GM04503 (cell line): Measurements from ENCODE around the gene FERMT3.

Experiments
- DNase-seq: peaks from one replicate; pipeline ENCODE4 v3.0.0-alpha.2; 2012; ENCODE audit warnings: low read depth

The FERMT3 gene

DNA sequence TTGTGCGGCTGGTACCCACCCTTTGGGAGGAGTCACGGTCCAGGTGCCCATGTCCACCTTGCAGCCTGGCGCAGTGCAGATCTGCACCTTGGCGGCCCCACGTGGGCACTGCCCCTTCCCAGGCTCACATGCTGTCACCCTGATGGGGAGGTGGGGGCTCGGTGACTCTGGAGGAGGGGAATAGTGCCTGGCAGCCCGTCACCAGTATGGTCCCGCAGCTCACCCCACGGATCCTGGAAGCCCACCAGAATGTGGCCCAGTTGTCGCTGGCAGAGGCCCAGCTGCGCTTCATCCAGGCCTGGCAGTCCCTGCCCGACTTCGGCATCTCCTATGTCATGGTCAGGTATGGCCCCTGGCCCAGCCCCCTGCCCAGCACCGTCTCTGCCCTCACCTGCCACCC is 14.3 kb downstream of the FERMT3 start:
- no peak for DNase-seq

DNA sequence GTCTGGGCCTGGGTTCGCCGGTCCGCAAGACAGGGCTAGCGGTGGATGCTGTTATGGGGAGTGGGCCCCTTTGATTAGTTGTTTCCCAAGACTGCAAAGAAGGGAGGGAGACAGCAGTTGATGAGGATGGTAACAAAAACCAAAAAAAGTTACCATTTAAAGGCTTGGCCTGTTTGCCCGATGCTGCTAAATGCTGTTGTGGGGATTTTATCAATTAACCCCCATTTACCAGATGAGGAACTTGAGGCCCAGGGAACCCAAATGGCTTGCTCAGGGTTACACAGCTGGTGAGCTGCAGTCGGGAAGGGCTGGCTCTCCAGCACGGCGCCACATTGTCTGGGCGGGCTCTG is 16.1 kb downstream of the FERMT3 start:
- DNase-seq, result no peak

DNA sequence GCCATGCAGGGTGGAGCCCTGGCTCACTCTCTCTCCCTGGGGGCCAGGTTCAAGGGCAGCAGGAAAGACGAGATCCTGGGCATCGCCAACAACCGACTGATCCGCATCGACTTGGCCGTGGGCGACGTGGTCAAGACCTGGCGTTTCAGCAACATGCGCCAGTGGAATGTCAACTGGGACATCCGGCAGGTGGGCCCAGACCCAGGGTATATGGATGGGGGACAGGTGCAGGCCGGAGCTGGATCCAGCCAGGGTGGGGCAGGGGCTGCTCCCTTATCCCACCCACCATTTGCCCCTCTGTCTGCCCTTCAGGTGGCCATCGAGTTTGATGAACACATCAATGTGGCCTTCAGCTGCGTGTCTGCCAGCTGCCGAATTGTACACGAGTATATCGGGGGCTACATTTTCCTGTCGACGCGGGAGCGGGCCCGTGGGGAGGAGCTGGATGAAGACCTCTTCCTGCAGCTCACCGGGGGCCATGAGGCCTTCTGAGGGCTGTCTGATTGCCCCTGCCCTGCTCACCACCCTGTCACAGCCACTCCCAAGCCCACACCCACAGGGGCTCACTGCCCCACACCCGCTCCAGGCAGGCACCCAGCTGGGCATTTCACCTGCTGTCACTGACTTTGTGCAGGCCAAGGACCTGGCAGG is 16.6 kb downstream of the FERMT3 start:
- no peak for DNase-seq

DNA sequence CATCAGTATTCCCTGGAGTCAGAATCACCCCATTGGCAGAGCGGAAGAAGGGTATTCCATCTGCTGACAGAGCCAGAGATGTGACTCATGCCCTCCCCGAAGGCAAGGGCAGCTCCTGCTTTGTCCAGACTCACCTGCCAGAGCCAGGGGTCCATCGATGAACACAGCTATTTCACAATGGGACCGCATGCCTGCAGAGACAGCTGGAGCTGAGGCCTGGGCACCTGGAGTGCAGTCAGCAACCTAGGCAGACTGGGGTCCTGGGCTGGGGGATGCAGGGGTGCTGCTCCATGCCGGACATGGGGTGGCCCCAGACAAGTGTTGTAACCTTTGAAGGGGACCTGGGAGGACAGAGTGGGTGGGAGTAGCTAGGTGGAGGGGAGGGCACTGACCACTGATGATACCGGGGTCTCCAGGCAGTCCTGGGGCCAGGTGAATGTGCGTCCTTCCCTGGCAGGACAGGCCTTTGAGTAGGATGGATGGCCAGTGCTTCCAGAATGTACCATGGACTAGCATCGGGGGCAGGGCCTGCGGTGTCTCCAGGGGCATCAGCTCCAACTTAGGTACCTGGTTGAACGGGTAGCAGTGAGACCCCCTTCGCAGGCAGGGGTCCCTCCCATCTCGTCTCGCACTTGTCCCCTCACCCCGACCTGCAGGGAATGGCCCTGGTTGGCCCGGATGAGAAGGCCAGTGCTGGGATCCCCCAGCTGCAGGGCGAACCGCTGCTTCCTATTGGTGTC is 17.8 kb downstream of the FERMT3 start:
- no peak for DNase-seq

DNA sequence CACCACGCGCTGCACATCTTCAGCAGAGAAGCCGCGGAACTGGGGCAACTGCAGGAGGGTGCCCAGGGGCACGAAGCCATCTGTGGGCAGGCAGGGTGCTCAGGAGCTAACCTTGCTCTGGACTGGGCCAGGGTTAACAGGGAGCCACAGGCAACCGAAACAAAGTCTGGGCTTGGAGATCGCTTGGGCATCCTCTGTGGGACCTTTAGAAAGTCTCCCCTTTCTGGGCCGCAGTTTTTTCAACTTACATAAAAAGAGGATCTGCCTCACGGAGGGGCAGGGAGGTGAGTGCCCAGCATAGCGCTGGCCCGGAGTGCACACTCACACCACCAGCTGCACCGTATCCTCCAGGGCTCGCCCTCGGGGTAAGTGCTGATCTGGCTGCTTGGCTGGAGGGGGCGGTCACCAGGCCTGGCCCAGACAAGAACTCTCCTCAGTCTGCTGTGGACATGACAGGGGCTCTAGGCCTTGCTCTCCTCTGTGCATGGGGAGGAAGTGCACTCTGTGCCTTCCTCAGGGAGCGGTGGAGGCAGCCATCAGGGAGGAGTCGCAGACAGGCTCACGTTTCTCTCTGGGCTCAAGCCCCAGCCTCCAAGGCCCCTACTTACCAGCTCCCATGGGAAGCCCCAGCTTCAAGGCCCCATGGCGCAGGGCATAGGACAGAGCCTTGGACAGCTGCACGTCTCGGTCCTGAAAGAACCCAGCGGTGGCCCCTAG is 18.5 kb downstream of the FERMT3 start:
- DNase-seq, result no peak

DNA sequence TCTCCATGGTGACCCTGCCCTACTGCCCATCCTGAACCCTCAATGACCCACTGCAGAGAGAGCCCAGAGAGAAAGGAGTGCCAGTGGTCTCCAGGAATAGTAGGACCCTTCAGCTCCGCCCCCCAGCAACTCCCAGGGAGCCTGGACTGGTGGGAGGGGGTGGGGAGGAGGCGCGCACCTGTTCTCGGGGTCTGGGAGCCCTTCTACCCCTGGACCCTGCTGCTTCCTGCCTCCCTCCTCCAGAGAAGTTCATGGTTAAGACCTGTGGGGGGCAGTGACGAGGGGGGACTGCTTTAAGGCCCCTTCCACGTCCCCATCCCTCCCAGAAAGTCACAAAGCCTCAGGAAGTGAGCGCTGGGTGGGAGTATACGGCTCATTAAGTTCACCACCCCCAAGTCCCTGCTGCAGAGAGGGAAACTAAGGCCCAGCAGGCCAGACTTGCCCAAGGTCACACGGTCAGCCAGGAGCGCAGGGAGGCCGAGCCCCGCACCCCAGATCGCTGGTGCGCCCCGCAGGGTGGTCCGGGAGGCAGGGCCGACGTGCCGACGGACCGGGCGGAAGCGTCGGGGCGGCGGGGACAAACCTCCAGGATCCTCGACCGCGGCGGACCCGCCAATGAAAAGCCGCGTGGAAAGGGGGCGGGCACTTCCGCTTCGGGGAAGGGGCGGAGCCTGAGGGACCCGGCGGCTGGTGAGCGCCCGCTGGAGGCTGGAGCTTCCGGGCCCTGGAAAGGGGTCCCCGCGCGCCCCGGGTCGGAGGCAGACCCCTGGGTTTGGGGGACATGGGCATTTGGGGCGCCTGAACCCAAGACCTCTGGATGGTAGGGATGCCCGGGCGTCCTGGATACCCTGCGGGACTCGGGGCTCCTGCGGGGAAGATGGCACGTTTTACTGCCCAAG is 19.3 kb downstream of the FERMT3 start, which contains the start of the genes NUDT22 and TRPT1:
Gene NUDT22 (plus strand): TSS at position 667 of the 899 bp plus-strand sequence. CDS start 379 bp downstream, outside the sequence.
Gene TRPT1 (minus strand): TSS at position 579 of the 899 bp plus-strand sequence. CDS start 326 bp downstream, at position 253.
- no peak for DNase-seq

DNA sequence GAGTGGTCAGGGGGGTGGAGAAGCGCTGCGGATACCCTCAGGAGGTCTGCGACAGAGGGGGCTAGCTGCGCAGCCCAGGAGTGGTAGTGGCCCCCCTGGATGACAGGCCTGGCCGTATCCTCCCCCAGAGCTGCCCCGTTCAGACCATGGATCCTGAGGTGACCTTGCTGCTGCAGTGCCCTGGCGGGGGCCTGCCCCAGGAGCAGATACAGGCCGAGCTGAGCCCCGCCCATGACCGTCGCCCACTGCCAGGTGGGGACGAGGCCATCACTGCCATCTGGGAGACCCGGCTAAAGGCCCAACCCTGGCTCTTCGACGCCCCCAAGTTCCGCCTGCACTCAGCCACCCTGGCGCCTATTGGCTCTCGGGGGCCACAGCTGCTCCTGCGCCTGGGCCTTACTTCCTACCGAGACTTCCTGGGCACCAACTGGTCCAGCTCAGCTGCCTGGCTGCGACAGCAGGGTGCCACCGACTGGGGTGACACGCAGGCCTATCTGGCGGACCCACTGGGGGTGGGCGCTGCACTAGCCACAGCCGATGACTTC is 20.1 kb downstream of the FERMT3 start:
- DNase-seq, result no peak

DNA sequence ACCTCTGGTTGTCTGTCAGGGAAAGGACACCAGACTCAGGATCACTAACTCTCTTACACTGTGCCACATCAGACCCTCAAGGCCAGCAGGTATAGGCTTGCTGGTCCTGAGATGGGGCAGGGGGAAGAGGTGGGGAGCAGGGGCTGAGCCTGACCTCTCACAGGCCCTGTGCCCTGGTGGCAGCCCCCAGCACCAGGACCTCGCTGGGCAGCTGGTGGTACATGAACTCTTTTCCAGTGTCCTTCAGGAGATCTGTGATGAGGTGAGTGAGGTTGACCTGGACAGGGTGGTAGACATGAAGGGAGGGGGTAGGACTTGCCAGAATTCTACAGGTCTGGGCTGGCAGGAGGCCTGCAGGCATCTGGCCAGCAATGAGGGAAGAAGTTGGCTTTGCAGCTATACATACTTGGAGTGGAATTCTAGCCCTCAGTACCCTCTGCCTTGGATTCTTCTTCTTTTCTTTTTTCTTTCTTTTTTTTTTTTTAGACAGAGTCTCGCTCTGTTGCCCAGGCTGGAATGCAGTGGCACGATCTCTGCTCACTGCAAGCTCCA is 21.0 kb downstream of the FERMT3 start:
- DNase-seq, result no peak

DNA sequence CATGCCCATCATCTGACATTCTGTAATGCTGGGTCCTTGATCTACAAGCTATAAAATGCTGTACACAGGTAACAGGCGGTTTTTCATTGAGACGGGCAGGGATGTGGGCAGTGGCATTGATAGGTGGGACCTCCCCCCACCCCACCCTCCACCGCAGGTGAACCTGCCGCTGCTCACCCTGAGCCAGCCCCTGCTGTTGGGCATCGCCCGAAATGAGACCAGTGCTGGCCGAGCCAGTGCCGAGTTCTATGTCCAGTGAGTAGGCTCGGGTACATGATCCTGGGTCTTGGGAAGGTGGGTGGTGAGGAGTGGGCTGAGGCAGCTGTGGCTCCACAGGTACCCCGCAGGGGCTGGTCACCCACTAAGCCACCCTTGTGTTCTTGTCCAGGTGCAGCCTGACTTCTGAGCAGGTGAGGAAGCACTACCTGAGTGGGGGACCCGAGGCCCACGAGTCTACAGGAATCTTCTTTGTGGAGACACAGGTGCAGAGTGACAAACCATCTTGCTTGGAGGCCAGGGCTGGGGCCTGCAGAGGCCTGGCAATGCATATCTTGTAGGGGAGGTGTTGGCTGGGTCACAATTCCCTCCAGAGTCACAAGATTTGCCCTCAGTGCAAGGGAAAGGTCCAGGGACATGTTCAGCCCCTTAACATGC is 22.7 kb downstream of the FERMT3 start:
- DNase-seq, result no peak

DNA sequence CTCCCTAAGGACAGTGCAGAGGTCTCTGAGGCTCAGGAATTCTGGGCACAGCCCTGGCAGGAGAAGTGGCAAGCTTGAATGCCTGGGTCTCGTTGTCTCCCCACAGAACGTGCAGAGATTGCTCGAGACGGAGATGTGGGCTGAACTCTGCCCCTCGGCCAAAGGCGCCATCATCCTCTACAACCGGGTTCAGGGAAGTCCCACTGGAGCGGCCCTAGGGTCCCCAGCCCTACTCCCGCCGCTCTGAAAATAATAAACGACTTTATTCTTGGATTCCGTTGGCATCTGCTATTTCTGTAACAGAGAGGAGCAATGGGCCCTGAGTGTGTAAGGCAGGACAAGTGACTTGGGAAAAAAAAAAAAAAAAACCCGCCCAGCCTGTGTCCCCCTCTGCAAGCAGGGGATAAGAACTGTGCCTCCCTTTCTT is 23.2 kb downstream of the FERMT3 start:
- DNase-seq, result no peak

DNA sequence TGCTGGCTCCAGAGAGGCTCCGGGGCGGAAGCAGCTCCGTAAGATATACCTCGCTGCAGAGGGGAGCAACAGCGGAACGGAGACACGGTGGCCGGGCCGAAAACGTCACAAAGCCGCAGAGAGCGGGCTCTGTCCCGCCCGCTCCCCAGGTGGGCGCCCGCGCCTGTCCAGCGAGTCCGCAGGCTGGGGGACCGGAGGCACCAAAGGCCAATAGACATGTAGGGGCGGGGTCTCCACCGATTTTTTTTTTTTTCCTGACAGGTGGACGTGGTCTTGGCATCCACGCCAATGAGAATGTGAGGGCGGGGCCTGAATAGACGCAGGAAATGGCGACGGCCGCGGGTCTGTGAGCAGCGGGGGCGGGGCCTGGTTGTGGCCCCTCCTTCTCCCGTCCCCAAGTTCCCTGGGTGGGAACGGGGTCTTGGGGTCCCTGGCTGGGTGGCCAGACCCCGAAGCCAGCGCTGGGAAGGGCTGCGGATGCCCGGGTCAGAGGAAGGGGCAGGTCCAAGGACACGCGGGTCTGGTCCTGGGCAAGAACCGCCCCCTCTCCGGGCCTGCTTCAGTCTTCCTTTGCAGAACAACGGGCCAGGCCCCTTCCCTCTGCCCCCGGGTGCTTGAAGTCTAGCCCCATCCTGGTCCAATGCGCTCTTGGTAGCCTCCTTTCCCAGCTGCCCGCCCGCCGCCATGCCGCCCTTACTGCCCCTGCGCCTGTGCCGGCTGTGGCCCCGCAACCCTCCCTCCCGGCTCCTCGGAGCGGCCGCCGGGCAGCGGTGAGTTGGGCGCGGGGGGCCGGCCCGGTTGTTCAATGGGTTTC is 23.9 kb downstream of the FERMT3 start, which contains the start of gene DNAJC4:
Gene DNAJC4 (plus strand): TSS at position 378 of the 814 bp plus-strand sequence. CDS start 307 bp downstream, at position 685.
- DNase-seq, result no peak

DNA sequence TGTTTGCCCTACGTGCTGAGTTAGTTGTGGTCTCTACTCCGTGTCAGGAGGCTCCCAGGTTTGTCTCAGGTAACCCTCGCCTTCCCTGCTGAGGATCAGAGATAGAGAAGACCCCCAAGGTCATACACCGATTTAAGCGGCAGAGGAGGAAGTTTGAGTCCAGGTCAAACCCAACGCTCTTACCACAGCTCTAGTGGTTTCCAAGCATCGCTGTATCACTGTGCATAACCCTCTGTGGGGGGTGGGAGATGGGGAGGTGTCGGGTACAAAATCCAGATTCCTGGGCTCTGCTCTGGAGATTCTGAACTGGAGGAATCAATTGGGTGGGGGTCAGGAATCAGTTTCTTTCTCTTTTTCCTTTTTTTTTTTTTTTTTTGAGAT is 24.5 kb downstream of the FERMT3 start:
- no peak for DNase-seq

DNA sequence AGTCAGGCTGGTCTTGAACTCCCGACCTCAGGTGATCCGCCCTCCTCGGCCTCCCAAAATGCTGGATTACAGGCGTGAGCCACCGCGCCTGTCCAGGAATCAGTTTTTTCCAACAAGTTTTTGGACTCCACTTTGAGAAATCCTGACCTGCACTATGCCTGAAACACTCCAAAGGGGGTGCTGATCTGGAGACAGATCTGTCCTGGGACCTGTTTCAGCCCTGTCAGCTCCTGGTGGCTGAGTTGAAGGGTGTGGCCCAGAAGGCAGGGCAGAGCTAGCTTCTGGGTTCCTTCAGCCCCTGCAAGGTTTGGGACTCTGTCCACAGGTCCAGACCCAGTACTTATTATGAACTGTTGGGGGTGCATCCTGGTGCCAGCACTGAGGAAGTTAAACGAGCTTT is 25.0 kb downstream of the FERMT3 start:
- DNase-seq, result no peak

DNA sequence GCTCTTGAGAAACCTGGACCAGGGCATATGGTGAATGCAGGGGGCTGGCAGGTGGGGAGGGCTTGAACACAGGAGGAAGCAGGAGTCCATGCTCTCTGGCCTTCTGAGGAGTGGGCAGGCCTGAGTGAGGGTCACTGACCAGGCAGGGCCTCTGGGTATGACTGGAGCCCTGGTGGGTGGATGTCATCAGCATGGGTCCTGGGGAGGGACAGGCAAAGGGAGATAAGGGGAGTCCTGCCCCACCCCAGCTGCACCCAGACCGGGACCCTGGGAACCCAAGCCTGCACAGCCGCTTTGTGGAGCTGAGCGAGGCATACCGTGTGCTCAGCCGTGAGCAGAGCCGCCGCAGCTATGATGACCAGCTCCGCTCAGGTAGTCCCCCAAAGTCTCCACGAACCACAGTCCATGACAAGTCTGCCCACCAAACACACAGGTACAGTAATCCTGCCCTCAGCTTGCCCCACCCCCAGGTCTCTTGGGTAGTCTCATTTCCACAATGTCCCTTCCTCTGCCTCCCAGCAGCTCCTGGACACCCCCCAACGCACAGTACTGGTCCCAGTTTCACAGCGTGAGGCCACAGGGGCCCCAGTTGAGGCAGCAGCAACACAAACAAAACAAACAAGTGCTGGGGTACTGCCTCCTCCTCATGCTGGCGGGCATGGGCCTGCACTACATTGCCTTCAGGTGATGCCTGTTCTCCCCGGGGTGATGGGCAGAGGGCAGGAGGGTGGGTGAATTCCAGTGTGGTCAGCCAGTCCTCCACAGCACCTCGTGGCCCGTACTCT is 25.9 kb downstream of the FERMT3 start:
- DNase-seq, result no peak

DNA sequence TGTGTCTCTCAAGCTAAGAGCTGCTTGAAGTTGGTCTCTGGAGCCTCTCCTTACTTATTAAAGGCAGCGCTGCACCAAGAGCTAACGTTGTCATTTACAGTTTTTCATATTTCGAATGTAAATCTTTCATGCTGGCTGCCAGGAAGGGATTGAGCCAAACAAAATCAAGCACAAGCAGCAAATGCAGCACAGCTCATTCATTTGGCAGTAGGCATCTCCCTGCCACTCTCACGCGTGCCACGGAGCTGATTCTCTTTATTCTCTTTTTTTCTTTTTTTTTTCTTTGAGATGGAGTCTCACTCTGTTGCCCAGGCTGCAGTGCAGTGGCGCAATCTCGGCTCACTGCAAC is 26.4 kb downstream of the FERMT3 start:
- no peak for DNase-seq

DNA sequence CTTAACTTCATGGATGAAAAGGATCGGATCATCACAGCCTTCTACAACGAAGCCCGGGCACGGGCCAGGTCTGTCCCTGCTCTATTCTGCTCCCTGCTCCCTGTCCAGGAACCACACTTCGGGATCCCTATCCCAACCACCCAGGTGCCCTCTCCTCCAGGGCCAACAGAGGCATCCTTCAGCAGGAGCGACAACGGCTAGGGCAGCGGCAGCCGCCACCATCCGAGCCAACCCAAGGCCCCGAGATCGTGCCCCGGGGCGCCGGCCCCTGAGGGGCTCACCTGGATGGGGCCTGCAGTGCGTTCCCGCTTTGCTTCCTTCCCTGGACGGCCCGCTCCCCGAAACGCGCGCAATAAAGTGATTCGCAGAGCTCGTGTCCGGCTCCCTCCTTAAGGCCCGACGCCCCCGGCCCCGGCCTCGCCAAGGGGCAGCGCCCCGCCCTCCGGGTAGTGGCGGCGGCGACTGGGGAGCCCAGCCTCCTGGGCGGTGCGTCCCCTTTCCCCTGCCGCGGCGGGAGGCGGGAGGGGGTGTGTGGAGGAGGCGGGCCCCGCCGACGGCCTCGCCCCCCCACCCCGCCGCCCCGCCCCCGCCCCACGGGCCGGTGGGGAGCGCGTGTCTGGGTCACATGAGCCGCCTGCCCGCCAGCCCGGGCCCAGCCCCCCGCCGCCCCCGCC is 27.5 kb downstream of the FERMT3 start, which contains the start of gene VEGFB:
Gene VEGFB (plus strand): TSS at position 672 of the 674 bp plus-strand sequence. CDS start 250 bp downstream, outside the sequence.
- no peak for DNase-seq

DNA sequence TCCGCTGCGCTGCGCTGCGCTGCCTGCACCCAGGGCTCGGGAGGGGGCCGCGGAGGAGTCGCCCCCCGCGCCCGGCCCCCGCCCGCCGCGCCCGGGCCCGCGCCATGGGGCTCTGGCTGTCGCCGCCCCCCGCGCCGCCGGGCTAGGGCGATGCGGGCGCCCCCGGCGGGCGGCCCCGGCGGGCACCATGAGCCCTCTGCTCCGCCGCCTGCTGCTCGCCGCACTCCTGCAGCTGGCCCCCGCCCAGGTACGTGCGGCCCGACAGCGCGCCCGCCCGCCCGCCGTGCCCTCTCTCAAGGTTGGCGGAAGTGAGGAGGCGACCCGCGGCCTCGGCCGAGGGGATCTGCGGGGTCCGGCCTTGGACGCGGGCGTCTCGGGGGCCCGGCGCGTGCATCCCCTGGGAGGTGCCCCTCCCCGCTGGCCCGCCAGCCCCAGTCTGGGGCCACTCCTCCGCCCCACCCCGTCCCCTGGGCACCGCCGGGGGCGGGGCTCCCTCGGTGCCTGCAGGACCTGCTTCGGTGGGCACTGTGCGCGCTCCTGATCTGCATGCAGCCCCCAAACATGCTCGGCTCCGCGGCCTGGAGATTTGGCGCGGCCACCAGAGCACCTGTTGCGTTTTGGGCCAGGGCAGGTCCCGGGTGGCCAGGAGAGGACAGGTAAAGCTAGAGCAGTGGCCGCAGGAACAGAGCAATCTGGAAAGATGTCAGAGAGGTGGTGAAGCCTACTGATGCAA is 28.3 kb downstream of the FERMT3 start:
- DNase-seq, result no peak
